HepG2 (cell line): Measurements from ENCODE around the gene SNN. TPM values are rescaled to one million over a fixed set of nuclear protein-coding genes. Genes with fewer than 3 reads are reported as not detected.
A peak's percentile ranks its signal among the peaks of the same experiment; 100 is the strongest.

Experiments used
- ATF1 ChIP-seq: IDR thresholded peaks from 2 replicates; pipeline ENCODE4 v1.6.1; 2016; ENCODE audit warnings: mild to moderate bottlenecking, control low read depth
- ATF4 ChIP-seq, 2 experiments: fragments of 450-650 bp in 1 of 2; sonication (generic) in 1 of 2; formaldehyde crosslinking; IDR thresholded peaks; 2 replicates each; pipeline versions ENCODE4 v1.5.0 to v1.8.0; 2020 to 2022; ENCODE audit warnings: mild to moderate bottlenecking in 1 of 2, missing genetic modification reagents in 1 of 2
- FOXA1 ChIP-seq, 2 experiments: fragments of 450-650 bp in 1 of 2; sonication (generic) in 1 of 2; formaldehyde crosslinking in 1 of 2; IDR thresholded peaks; 2 replicates each; pipeline versions ENCODE4 v1.4.0 to v1.6.1; 2016 to 2020; ENCODE audit warnings: missing genetic modification reagents in 1 of 2
- HMGXB4 ChIP-seq, 2 experiments: sonication (generic) in 1 of 2; formaldehyde crosslinking in 1 of 2; IDR thresholded peaks; 2 replicates each; pipeline versions ENCODE4 v1.4.0 to v1.6.1; 2018 to 2020; ENCODE audit warnings: missing genetic modification reagents in 2 of 2, borderline replicate concordance in 1 of 2, low read depth in 1 of 2, mild to moderate bottlenecking in 1 of 2, missing biosample characterization in 1 of 2
- JUNB ChIP-seq: sonication (generic); formaldehyde crosslinking; IDR thresholded peaks from 2 replicates; pipeline ENCODE4 v1.8.0; 2022; ENCODE audit warnings: missing genetic modification reagents, mild to moderate bottlenecking, borderline replicate concordance
- NCOA5 ChIP-seq: sonication (generic); formaldehyde crosslinking; IDR thresholded peaks from 2 replicates; pipeline ENCODE4 v1.4.0; 2020; ENCODE audit warnings: missing genetic modification reagents
- PHB2 ChIP-seq: fragments of 450-650 bp; IDR thresholded peaks from 2 replicates; pipeline ENCODE4 v1.6.1; 2018; ENCODE audit not compliant: partially characterized antibody
- PLRG1 ChIP-seq: fragments of 450-650 bp; conservative IDR thresholded peaks from 2 replicates; pipeline ENCODE4 v1.6.1; 2016
- SAFB2 ChIP-seq: sonication (generic); formaldehyde crosslinking; IDR thresholded peaks from 2 replicates; pipeline ENCODE4 v1.5.1; 2020; ENCODE audit warnings: missing genetic modification reagents, low read depth, mild to moderate bottlenecking, borderline replicate concordance
- SOX6 ChIP-seq, 2 experiments: fragments of 450-650 bp in 1 of 2; sonication (generic) in 1 of 2; formaldehyde crosslinking in 1 of 2; IDR thresholded peaks; 2 replicates each; pipeline versions ENCODE4 v1.4.0 to v1.6.1; 2017 to 2020; ENCODE audit warnings: antibody characterized with exemption in 1 of 2, mild to moderate bottlenecking in 1 of 2, missing genetic modification reagents in 1 of 2
- SP1 ChIP-seq, 2 experiments: fragments of 450-650 bp in 1 of 2; sonication (generic) in 1 of 2; formaldehyde crosslinking in 1 of 2; IDR thresholded peaks; 2 replicates each; pipeline versions ENCODE4 v1.4.0 to v1.6.1; 2016 to 2020; ENCODE audit warnings: missing genetic modification reagents in 1 of 2
- TFE3 ChIP-seq: IDR thresholded peaks from 2 replicates; pipeline ENCODE4 v1.6.1; 2016
- ZNF589 ChIP-seq: sonication (generic); formaldehyde crosslinking; conservative IDR thresholded peaks from 2 replicates; pipeline ENCODE4 v1.8.0; 2022; ENCODE audit warnings: mild to moderate bottlenecking, moderate library complexity, missing genetic modification reagents
- ZNF660 ChIP-seq: sonication (generic); formaldehyde crosslinking; IDR thresholded peaks from 2 replicates; pipeline ENCODE4 v1.5.1; 2020; ENCODE audit warnings: mild to moderate bottlenecking, low read depth, missing genetic modification reagents, borderline replicate concordance
- ZNF891 ChIP-seq: sonication (generic); formaldehyde crosslinking; IDR thresholded peaks from 2 replicates; pipeline ENCODE4 v1.5.0; 2020; ENCODE audit warnings: mild to moderate bottlenecking, missing genetic modification reagents
- polyA plus RNA-seq, 8 experiments: library from polyadenylated mRNA; depleted of rRNA in 3 of 8; stranded (reverse) in 7 of 8; unstranded in 1 of 8; fragments of >200 nt; fragmentation: Illumina TruSeq in 4 of 8; extraction: Trizol in 4 of 8; gene quantifications; 2 replicates each; pipeline versions ENCODE4 v1.2.1 to v1.2.3, GENCODE V29; 2011 to 2016; ENCODE audit warnings: low read depth in 4 of 8, missing spikeins in 1 of 8, mixed read lengths in 1 of 8; ENCODE audit not compliant: insufficient read depth in 1 of 8
- total RNA-seq, 5 experiments: library from RNA; depleted of rRNA; stranded (reverse); fragments of >200 nt; fragmentation: Illumina TruSeq; extraction: Trizol; gene quantifications; 2 replicates each; pipeline ENCODE4 v1.2.3, GENCODE V29; 2016; ENCODE audit warnings: low read depth in 1 of 5
- TF ChIP-seq, protein P1 (sequence below): IDR thresholded peaks from 2 replicates; pipeline ENCODE4 v1.6.1; 2018; ENCODE audit warnings: missing genetic modification reagents, mild to moderate bottlenecking, missing compliant biosample characterization
- TF ChIP-seq, protein P2 (sequence below): sonication (generic); formaldehyde crosslinking; IDR thresholded peaks from 2 replicates; pipeline ENCODE4 v1.4.0; 2020; ENCODE audit warnings: low read depth, mild to moderate bottlenecking, missing genetic modification reagents
- TF ChIP-seq, protein P3 (sequence below): sonication (generic); formaldehyde crosslinking; IDR thresholded peaks from 2 replicates; pipeline ENCODE4 v1.8.0; 2022; ENCODE audit warnings: missing genetic modification reagents, mild to moderate bottlenecking, inconsistent platforms, borderline replicate concordance

Gene SNN
- total and polyA plus RNA-seq, 2 of the 13 experiments (the other 11 are each of a cell fraction or from before 2014, with no cell fraction given) = 5.2 to 8.4 TPM

- TF ChIP-seq PLRG1 = 0 out of 2 replicates have a peak, but pooled peaks have one; percentile 42
- TF ChIP-seq HMGXB4 (CRISPR knock-in tag; IDR thresholded peaks at IDR 0.05; ENCODE audit: borderline replicate concordance in 1 of 2, low read depth in 1 of 2) = no peak
- TF ChIP-seq SP1 (IDR thresholded peaks at IDR 0.05) = peak; percentile 15; the same call in 1 of the 2 replicates
- TF ChIP-seq SP1 (CRISPR knock-in tag; IDR thresholded peaks at IDR 0.05) = no peak
- TF ChIP-seq PHB2 = peak; percentile 92
- TF ChIP-seq ZNF589 = no peak
- TF ChIP-seq ZNF891 (CRISPR knock-in tag) = no peak
- peak; percentile 39; the same call in 1 of the 2 replicates for TF ChIP-seq JUNB (CRISPR knock-in tag)
- TF ChIP-seq TFE3 (CRISPR knock-in tag) = no peak
- no peak for TF ChIP-seq ATF4 (CRISPR knock-in tag; IDR thresholded peaks at IDR 0.05)
- TF ChIP-seq, protein P1, sequence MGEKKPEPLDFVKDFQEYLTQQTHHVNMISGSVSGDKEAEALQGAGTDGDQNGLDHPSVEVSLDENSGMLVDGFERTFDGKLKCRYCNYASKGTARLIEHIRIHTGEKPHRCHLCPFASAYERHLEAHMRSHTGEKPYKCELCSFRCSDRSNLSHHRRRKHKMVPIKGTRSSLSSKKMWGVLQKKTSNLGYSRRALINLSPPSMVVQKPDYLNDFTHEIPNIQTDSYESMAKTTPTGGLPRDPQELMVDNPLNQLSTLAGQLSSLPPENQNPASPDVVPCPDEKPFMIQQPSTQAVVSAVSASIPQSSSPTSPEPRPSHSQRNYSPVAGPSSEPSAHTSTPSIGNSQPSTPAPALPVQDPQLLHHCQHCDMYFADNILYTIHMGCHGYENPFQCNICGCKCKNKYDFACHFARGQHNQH (CRISPR knock-in tag) = no peak
- TF ChIP-seq FOXA1 (IDR thresholded peaks at IDR 0.05) = peak; percentile 53; the same call in 1 of the 2 replicates
- no peak for TF ChIP-seq FOXA1 (CRISPR knock-in tag; IDR thresholded peaks at IDR 0.05)
- TF ChIP-seq ATF1 = no peak
- TF ChIP-seq SOX6 (IDR thresholded peaks at IDR 0.05) = no peak
- TF ChIP-seq SOX6 (CRISPR knock-in tag; IDR thresholded peaks at IDR 0.05) = no peak
- TF ChIP-seq ZNF660 (CRISPR knock-in tag) = no peak
- TF ChIP-seq, protein P2, sequence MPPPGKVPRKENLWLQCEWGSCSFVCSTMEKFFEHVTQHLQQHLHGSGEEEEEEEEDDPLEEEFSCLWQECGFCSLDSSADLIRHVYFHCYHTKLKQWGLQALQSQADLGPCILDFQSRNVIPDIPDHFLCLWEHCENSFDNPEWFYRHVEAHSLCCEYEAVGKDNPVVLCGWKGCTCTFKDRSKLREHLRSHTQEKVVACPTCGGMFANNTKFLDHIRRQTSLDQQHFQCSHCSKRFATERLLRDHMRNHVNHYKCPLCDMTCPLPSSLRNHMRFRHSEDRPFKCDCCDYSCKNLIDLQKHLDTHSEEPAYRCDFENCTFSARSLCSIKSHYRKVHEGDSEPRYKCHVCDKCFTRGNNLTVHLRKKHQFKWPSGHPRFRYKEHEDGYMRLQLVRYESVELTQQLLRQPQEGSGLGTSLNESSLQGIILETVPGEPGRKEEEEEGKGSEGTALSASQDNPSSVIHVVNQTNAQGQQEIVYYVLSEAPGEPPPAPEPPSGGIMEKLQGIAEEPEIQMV (CRISPR knock-in tag) = no peak
- TF ChIP-seq SAFB2 (CRISPR knock-in tag) = no peak
- TF ChIP-seq, protein P3, sequence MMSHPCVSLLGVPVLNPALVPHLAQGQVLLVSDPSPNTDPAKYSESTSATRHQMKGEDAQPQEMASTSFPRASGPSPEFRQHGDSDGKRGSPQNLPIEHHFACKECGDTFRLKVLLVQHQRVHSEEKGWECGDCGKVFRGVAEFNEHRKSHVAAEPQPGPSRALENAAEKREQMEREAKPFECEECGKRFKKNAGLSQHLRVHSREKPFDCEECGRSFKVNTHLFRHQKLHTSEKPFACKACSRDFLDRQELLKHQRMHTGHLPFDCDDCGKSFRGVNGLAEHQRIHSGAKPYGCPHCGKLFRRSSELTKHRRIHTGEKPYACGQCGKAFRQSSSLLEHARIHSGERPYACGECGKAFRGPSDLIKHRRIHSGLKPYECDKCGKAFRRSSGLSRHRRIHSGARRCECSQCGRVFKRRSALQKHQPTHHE = no peak
- no peak for TF ChIP-seq NCOA5
Measured at GRCh38 chr16:11639008-11639562, 29.2 kb upstream of the SNN start (continued).
